ENCODE results near the gene PRKAR2B. TPM values are rescaled to one million over a fixed set of nuclear protein-coding genes. Genes with fewer than 3 reads are reported as not detected.
A peak's percentile ranks its signal among the peaks of the same experiment; 100 is the strongest.

PRKAR2B gene
- polyA plus RNA-seq, 1 of the 3 experiments (the other 2 are of a cell fraction): 17.3 TPM

GRCh38 chr7:107032720-107033438 is 11.6 kb upstream of the PRKAR2B start:
- no peaks in the 10 kb centered on the region for H3K9me2 ChIP-seq
- H4K20me1 ChIP-seq (ENCODE audit: insufficient read depth): no peaks in the 10 kb centered on the region
- no peak overlapping the region for H3K4me2 ChIP-seq
- no peak overlapping the region for H3K4me3 ChIP-seq (ENCODE audit: low read depth in 2 of 2, low read length in 1 of 2)
- H3K27me3 ChIP-seq (ENCODE audit: insufficient read depth): no peaks in the 10 kb centered on the region
- TF ChIP-seq EP300 (IDR thresholded peaks at IDR 0.05; ENCODE audit: borderline replicate concordance in 1 of 2, low read depth in 1 of 2, low read length in 1 of 2): no peak
- no peak overlapping the region for H3K27ac ChIP-seq (ENCODE audit: low read depth in 2 of 2, low read length in 1 of 2)
- CTCF ChIA-PET: interaction anchor here (1.1 to 1.4 kb wide), 2 partner anchors 16 to 18 kb away, joined by 3 to 5 read pairs; no protein-coding TSS in a partner anchor
- H3K9ac ChIP-seq: no peak overlapping the region
- DNase-seq: no peak
- POLR2A ChIA-PET: interaction anchor here (0.8 kb wide), 1 partner anchor 12 kb away, joined by 4 read pairs; no protein-coding TSS in a partner anchor
- WGBS (ENCODE audit: low lambda C conversion rate): 92% methylated on average over 8 of the region's 8 CpGs
- peaks cover 17% of the 10 kb centered on the region for H3F3A ChIP-seq (replicated peaks; ENCODE audit: insufficient read depth)
- peaks cover 6 to 8% of the 10 kb centered on the region in 2 experiments; a peak in 3 of 4 replicates for H3K4me1 ChIP-seq (ENCODE audit: control insufficient read depth in 1 of 2, insufficient read depth in 2 of 2, low read depth in 1 of 2, low read length in 1 of 2)
- no peaks in the 10 kb centered on the region for H3K36me3 ChIP-seq (replicated peaks in 1 of 2; ENCODE audit: control insufficient read depth in 1 of 2, insufficient read depth in 2 of 2, low read length in 1 of 2)
- no peak overlapping the region for H2AFZ ChIP-seq (ENCODE audit: low read depth)
- H3K79me2 ChIP-seq (ENCODE audit: insufficient read depth): no peaks in the 10 kb centered on the region
- H3K9me3 ChIP-seq: peaks cover 13% of the 10 kb centered on the region

GRCh38 chr7:107034553-107034952 is 10.0 kb upstream of the PRKAR2B start:
- Histone ChIP-seq H3K9ac (no peak overlapping the region), H3K9me3 (peaks cover 13% of the 10 kb centered on the region), H3K4me2 (no peak overlapping the region), H3K36me3 (replicated peaks in 1 of 2; ENCODE audit: control insufficient read depth in 1 of 2, insufficient read depth in 2 of 2, low read length in 1 of 2) (no peaks in the 10 kb centered on the region), H3K27me3 (ENCODE audit: insufficient read depth) (no peaks in the 10 kb centered on the region), H3K79me2 (ENCODE audit: insufficient read depth) (no peaks in the 10 kb centered on the region), H3K9me2 (no peaks in the 10 kb centered on the region), H3K27ac (ENCODE audit: low read depth in 2 of 2, low read length in 1 of 2) (peak overlapping the region in 1 of 2 experiments; percentile 88; a peak in 2 of 4 replicates), H3K4me3 (ENCODE audit: low read depth in 2 of 2, low read length in 1 of 2) (no peak overlapping the region), H2AFZ (ENCODE audit: low read depth) (no peak overlapping the region), H3K4me1 (ENCODE audit: control insufficient read depth in 1 of 2, insufficient read depth in 2 of 2, low read depth in 1 of 2, low read length in 1 of 2) (no peaks in the 10 kb centered on the region; a peak in 1 of 4 replicates), H4K20me1 (ENCODE audit: insufficient read depth) (no peaks in the 10 kb centered on the region), H3F3A (replicated peaks; ENCODE audit: insufficient read depth) (peaks cover 17% of the 10 kb centered on the region)
- no peak for TF ChIP-seq CTCF (IDR thresholded peaks at IDR 0.05)
- no peak for TF ChIP-seq FOSL2 (IDR thresholded peaks at IDR 0.05; ENCODE audit: borderline replicate concordance, low read depth)
- no peak for TF ChIP-seq RAD21 (IDR thresholded peaks at IDR 0.05; ENCODE audit: low read length)
- TF ChIP-seq TEAD4 (IDR thresholded peaks at IDR 0.05; ENCODE audit: borderline replicate concordance, insufficient read depth): no peak
- no peak for TF ChIP-seq MEF2A (IDR thresholded peaks at IDR 0.05; ENCODE audit: borderline replicate concordance, low read depth)
- no peak for TF ChIP-seq YY1 (IDR thresholded peaks at IDR 0.05; ENCODE audit: low read depth)
- no peak for TF ChIP-seq RCOR1 (IDR thresholded peaks at IDR 0.05; ENCODE audit: low read length)
- TF ChIP-seq CHD2 (IDR thresholded peaks at IDR 0.05; ENCODE audit: low read length, partially characterized antibody): no peak
- TF ChIP-seq FOXJ3 (CRISPR knock-in tag; IDR thresholded peaks at IDR 0.05): no peak
- TF ChIP-seq ELF1 (IDR thresholded peaks at IDR 0.05): no peak
- no peak for TF ChIP-seq GABPA (IDR thresholded peaks at IDR 0.05; ENCODE audit: low read depth)
- no peak for TF ChIP-seq MAX (IDR thresholded peaks at IDR 0.05; ENCODE audit: low read depth)
- TF ChIP-seq TAF1 (IDR thresholded peaks at IDR 0.05; ENCODE audit: borderline replicate concordance, low read depth, low read length): no peak
- no peak for TF ChIP-seq USF2 (IDR thresholded peaks at IDR 0.05; ENCODE audit: borderline replicate concordance, low read depth, low read length)
- no peak for DNase-seq
- WGBS (ENCODE audit: low lambda C conversion rate): 100% methylated on average over 1 of the region's 1 CpG
- ChIA-PET CTCF (no interaction called here), POLR2A (no interaction called here)

Measured in SK-N-SH (cell line).